Rectal smooth muscle tissue (tissue), 1 donor: ENCODE measurements around the gene GPLD1.
A peak's percentile ranks its signal among the peaks of the same experiment; 100 is the strongest.

ENCODE experiments used
- H3K27ac ChIP-seq: one replicate; pipeline ENCODE4 v1.7.0; 2013; ENCODE audit warnings: low read depth, low read length, inconsistent platforms
- H3K27me3 ChIP-seq: one replicate; pipeline ENCODE4 v1.7.0; 2013; ENCODE audit warnings: low read length; ENCODE audit not compliant: control insufficient read depth, insufficient read depth
- H3K36me3 ChIP-seq: one replicate; pipeline ENCODE4 v1.7.0; 2013; ENCODE audit warnings: low read length; ENCODE audit not compliant: control insufficient read depth, insufficient read depth
- H3K4me1 ChIP-seq: one replicate; pipeline ENCODE4 v1.7.0; 2013; ENCODE audit warnings: low read length; ENCODE audit not compliant: control insufficient read depth, insufficient read depth
- H3K4me3 ChIP-seq: one replicate; pipeline ENCODE4 v1.7.0; 2013; ENCODE audit warnings: low read length
- H3K9ac ChIP-seq: one replicate; pipeline ENCODE4 v1.7.0; 2013; ENCODE audit warnings: low read length

The GPLD1 gene

DNA sequence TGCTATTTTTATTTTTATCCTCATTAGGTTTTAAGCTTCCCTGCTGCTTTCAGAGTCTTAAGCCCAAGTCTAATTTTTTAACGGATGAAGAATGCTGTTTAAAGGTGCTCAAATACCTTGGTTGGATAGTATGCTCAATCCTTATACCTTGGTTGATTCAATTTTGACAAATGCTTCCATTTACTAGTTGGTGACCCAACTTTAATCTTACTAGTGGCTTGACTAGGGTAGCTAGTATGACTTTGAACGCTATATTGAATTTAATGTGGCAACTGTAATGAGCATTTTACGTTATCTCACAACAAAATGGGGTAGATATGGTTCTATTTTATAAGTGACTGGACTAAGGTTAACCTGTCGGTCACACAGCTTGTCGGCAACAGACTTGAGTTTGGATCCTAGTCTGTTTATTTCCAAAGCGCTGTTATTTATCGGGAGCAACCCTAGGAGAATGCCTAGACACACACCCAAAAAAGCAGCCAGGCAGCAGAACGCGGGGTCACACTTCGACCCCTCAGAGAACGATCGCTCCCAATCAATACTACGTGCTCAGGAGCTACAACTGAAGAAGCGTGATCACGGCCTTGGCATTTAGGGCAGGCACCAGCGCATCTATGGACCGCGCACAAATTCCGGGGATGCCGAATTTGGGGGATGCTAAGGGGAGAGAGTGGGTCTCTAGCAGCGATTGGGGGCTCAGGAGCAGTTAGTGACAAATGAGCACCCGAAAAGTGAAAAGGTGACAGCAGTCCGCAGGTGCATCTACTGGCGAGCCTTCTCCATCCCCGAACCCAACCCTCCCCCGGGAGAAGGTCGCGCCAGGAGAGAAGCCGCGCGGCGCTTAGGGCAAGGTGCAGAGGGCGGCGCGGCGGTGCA is 4.8 kb upstream of the GPLD1 start:
- no peaks in the 10 kb centered on the region for H3K27me3 ChIP-seq
- peak overlapping the region; percentile 21 for H3K9ac ChIP-seq
- H3K27ac ChIP-seq: peak overlapping the region; percentile 83
- H3K4me1 ChIP-seq: peaks cover 9% of the 10 kb centered on the region
- peak overlapping the region; percentile 80 for H3K4me3 ChIP-seq
- no peaks in the 10 kb centered on the region for H3K36me3 ChIP-seq

GRCh38 chr6:24492475-24492874 is 3.1 kb upstream of the GPLD1 start:
- H3K27ac ChIP-seq: no peak overlapping the region
- H3K4me1 ChIP-seq: peaks cover 9% of the 10 kb centered on the region
- H3K27me3 ChIP-seq: no peaks in the 10 kb centered on the region

GRCh38 chr6:24490948-24491347 is 1.6 kb upstream of the GPLD1 start:
- Histone ChIP-seq H3K27ac (no peak overlapping the region), H3K9ac (no peak overlapping the region), H3K4me1 (peaks cover 8% of the 10 kb centered on the region), H3K36me3 (no peaks in the 10 kb centered on the region), H3K4me3 (no peak overlapping the region), H3K27me3 (no peaks in the 10 kb centered on the region)

More at GRCh38 chr6:24492475-24492874, 3.1 kb upstream of the GPLD1 start:
- H3K36me3 ChIP-seq: no peaks in the 10 kb centered on the region
- H3K4me3 ChIP-seq: no peak overlapping the region
- H3K9ac ChIP-seq: no peak overlapping the region

DNA sequence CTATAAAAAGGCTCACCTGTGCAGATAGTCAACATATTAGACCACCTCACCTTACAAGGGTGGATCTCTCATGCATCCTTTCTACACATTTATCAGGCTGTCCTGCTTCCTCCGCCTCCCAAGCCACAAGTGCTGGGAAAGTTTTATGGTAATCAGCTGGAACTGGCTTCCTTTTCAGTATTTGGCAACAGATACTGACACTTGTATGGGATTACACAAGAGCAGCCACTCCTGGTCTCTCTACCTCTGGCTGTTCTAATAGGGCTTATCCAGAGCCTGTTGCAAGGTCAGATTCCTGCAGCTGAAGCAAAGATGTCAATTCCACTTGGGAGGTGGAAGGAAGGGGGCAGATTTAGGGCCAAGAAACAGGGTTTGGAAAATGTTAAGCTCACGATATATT is 503 bp upstream of the GPLD1 start:
- no peaks in the 10 kb centered on the region for H3K36me3 ChIP-seq
- H3K27ac ChIP-seq: no peak overlapping the region
- H3K9ac ChIP-seq: no peak overlapping the region
- H3K4me1 ChIP-seq: peaks cover 4% of the 10 kb centered on the region
- no peak overlapping the region for H3K4me3 ChIP-seq
- H3K27me3 ChIP-seq: no peaks in the 10 kb centered on the region

- H3K36me3 ChIP-seq: no peaks in the 10 kb centered on the region
- no peaks in the 10 kb centered on the region for H3K27me3 ChIP-seq
- H3K27ac ChIP-seq: no peak overlapping the region
- no peak overlapping the region for H3K9ac ChIP-seq
- no peaks in the 10 kb centered on the region for H3K4me1 ChIP-seq
- no peak overlapping the region for H3K4me3 ChIP-seq
These were observed 3.3 kb downstream of the GPLD1 start for GRCh38 chr6:24486065-24486464.

- Histone ChIP-seq H3K4me3 (no peak overlapping the region), H3K27me3 (no peaks in the 10 kb centered on the region), H3K36me3 (no peaks in the 10 kb centered on the region), H3K4me1 (no peaks in the 10 kb centered on the region), H3K9ac (no peak overlapping the region), H3K27ac (no peak overlapping the region)
These were observed 4.6 kb downstream of the GPLD1 start for GRCh38 chr6:24484657-24485323.

GRCh38 chr6:24481449-24481848 is 7.9 kb downstream of the GPLD1 start:
- no peaks in the 10 kb centered on the region for H3K36me3 ChIP-seq
- no peak overlapping the region for H3K27ac ChIP-seq
- H3K4me1 ChIP-seq: no peaks in the 10 kb centered on the region
- H3K4me3 ChIP-seq: no peak overlapping the region
- no peak overlapping the region for H3K9ac ChIP-seq
- H3K27me3 ChIP-seq: no peaks in the 10 kb centered on the region

- Histone ChIP-seq H3K27ac (no peak overlapping the region), H3K36me3 (no peaks in the 10 kb centered on the region), H3K4me1 (no peaks in the 10 kb centered on the region), H3K4me3 (no peak overlapping the region), H3K27me3 (no peaks in the 10 kb centered on the region), H3K9ac (no peak overlapping the region)
These were observed 8.7 kb downstream of the GPLD1 start for GRCh38 chr6:24480705-24481104.

DNA sequence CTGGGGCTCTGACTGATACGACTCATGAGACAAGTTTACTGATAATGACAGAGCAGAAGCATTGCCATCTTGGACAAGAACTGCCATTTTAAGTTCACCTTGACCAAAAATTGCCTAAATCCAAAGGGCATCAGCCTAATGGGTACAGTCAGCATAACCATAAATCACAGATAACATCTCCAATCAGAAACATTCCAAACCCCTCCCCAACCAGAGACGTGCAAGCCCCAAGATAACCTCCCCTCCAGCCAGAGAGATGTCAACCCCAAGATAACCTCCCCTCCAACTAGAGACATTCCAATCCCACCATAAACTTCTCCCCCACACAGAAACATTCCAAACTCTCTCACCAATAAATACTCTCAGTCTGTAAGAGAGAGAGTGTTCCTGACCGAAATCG is 10.5 kb downstream of the GPLD1 start:
- Histone ChIP-seq H3K27ac (no peak overlapping the region), H3K36me3 (no peaks in the 10 kb centered on the region), H3K4me3 (no peak overlapping the region), H3K4me1 (no peaks in the 10 kb centered on the region), H3K9ac (no peak overlapping the region), H3K27me3 (no peaks in the 10 kb centered on the region)

DNA sequence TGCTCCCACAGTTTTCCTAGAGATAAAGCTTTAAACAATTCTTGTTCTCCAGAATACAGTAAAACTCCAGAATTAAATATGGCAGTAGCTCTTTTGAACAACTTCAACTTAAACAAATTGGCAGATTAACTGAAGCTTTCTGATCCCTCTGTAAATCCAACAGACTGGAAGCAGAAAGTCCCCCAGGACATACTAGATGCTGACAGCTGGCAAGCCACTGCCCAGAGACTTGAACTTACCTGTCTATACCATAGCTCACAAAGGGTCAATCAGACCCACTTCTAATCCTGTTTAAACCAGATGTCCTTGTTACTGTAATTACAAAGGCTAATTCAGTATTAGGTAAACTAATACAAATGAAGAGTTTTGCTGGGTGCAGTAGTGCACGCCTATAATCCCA is 12.3 kb downstream of the GPLD1 start:
- H3K27ac ChIP-seq: no peak overlapping the region
- H3K9ac ChIP-seq: no peak overlapping the region
- no peaks in the 10 kb centered on the region for H3K27me3 ChIP-seq
- H3K4me1 ChIP-seq: no peaks in the 10 kb centered on the region
- no peaks in the 10 kb centered on the region for H3K36me3 ChIP-seq
- H3K4me3 ChIP-seq: no peak overlapping the region

GRCh38 chr6:24476631-24477030 is 12.7 kb downstream of the GPLD1 start:
- H3K4me1 ChIP-seq: no peaks in the 10 kb centered on the region
- H3K36me3 ChIP-seq: no peaks in the 10 kb centered on the region
- H3K27ac ChIP-seq: no peak overlapping the region
- H3K9ac ChIP-seq: no peak overlapping the region
- H3K4me3 ChIP-seq: no peak overlapping the region
- no peaks in the 10 kb centered on the region for H3K27me3 ChIP-seq

DNA sequence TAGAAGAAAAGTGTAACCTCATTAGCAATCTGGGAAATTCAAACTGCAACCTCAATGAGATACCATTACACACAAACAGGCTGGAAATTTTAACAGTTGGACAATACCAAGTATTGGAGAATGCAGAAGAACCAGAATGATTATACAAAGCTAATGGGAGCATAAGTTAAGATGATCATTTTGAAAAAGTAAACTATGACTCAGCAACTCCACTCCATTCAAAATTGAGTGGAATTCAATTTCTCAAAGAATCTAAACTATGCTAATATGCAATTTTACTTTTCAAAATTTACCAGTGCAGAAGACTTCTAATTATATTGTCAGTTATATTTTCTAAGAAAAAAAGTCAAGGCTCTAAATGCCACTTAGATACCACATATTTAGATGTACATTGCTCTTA is 17.2 kb downstream of the GPLD1 start:
- Histone ChIP-seq H3K27me3 (no peaks in the 10 kb centered on the region), H3K36me3 (no peaks in the 10 kb centered on the region), H3K4me1 (no peaks in the 10 kb centered on the region), H3K9ac (no peak overlapping the region), H3K27ac (no peak overlapping the region), H3K4me3 (no peak overlapping the region)

- Histone ChIP-seq H3K27me3 (no peaks in the 10 kb centered on the region), H3K36me3 (no peaks in the 10 kb centered on the region), H3K4me1 (no peaks in the 10 kb centered on the region), H3K4me3 (no peak overlapping the region), H3K27ac (no peak overlapping the region), H3K9ac (no peak overlapping the region)
These were observed 19.6 kb downstream of the GPLD1 start for GRCh38 chr6:24469811-24470210.
